GM06990 (cell line): Measurements from ENCODE around the gene L3MBTL3.
"Not testable (repeated sequence)": the region's sequence is repeated elsewhere in the genome, so short reads cannot be mapped to it uniquely, and the experiment has no call there.

Experiments
- DNase-seq: peaks from one replicate; pipeline ENCODE4 v3.0.0-alpha.2; 2011; ENCODE audit not compliant: insufficient read length; ENCODE audit errors: extremely low read depth
- H3K27me3 ChIP-seq: replicated peaks from 2 replicates; pipeline ENCODE4 v1.6.0; 2011; ENCODE audit warnings: low read length; ENCODE audit not compliant: control insufficient read depth, insufficient read depth
- H3K36me3 ChIP-seq: 2 replicates; pipeline ENCODE4 v1.5.1; 2011; ENCODE audit warnings: low read length; ENCODE audit not compliant: control insufficient read depth, insufficient read depth
- H3K4me3 ChIP-seq: replicated peaks from 2 replicates; pipeline ENCODE4 v1.5.1; 2011; ENCODE audit warnings: low read depth, mild to moderate bottlenecking, control low read depth, low read length
- CTCF ChIP-seq: IDR thresholded peaks from 2 replicates; pipeline ENCODE4 v1.5.1; 2011; ENCODE audit warnings: low read length, control low read depth, mild to moderate bottlenecking, inconsistent platforms; ENCODE audit not compliant: insufficient read depth, poor library complexity, severe bottlenecking

The L3MBTL3 gene

DNA sequence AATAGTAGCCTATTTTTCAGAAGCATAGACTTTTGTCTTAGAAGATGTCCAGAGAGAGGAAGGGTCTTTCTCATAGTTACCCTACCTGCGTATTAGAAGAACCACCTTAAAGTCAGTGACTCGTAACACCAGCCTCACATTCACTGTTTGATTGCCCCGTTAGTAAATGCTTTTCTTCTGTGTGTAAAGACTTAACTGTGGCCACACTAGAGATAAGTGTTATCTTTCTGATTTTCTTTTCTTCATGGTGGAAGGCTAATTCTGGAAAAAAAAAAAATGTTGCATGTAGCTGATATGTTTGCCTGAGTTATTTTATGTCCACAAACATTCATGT is 120.5 kb downstream of the L3MBTL3 start:
- Histone ChIP-seq H3K27me3 (no peaks in the 10 kb centered on the region), H3K36me3 (no peaks in the 10 kb centered on the region), H3K4me3 (no peak overlapping the region)
- no peak for TF ChIP-seq CTCF
- no peak for DNase-seq

GRCh38 chr6:130140084-130140483 is 121.7 kb downstream of the L3MBTL3 start:
- H3K27me3 ChIP-seq, result no peaks in the 10 kb centered on the region
- no peak for TF ChIP-seq CTCF
- no peak for DNase-seq
- H3K4me3 ChIP-seq, result no peak overlapping the region
- no peaks in the 10 kb centered on the region for H3K36me3 ChIP-seq

DNA sequence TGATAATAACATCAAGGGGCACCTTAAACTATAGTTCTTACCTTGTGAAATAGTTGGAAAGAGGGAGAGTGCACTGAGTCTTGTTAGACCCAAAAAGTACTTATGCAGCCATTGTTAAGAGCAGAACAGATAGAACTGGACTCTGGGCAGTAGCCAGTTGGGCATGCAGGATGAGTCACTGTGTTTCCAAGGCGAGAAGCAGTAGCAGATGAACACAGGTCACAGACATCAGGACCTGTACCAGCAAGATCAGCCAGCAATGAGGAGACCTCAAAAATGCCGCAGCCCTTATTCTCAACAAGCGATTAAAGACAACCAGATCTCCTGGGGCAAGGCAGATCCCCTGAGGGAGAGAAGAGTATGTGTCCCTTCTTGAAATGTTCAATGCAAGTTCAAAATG is 125.3 kb downstream of the L3MBTL3 start:
- no peak overlapping the region for H3K4me3 ChIP-seq
- no peak for DNase-seq
- TF ChIP-seq CTCF, result no peak
- no peaks in the 10 kb centered on the region for H3K36me3 ChIP-seq
- no peaks in the 10 kb centered on the region for H3K27me3 ChIP-seq

DNA sequence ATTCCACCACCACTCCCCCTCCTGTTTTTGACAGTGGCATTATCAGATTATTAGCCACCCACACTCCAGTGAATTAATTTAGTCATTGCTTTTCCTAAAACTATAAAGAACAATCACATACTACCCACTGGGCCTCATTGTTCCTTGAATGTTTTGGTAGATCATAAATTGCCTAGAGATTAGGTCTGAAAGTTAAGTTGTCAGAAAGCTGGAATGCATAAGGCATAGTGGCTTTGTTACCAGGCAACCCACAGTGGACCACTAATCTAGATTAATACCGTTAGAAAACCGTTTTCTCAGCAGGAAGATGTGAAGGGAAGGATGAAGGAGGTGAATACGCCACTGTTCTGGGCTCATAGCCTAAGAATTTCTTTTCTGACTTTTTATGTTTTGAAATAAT is 128.7 kb downstream of the L3MBTL3 start:
- no peak for DNase-seq
- Histone ChIP-seq H3K4me3 (no peak overlapping the region), H3K27me3 (no peaks in the 10 kb centered on the region), H3K36me3 (no peaks in the 10 kb centered on the region)
- TF ChIP-seq CTCF, result no peak

GRCh38 chr6:130148181-130148580 is 129.8 kb downstream of the L3MBTL3 start:
- Histone ChIP-seq H3K36me3 (no peaks in the 10 kb centered on the region), H3K27me3 (no peaks in the 10 kb centered on the region), H3K4me3 (no peak overlapping the region)
- DNase-seq, result no peak
- TF ChIP-seq CTCF, result peak; percentile 66

DNA sequence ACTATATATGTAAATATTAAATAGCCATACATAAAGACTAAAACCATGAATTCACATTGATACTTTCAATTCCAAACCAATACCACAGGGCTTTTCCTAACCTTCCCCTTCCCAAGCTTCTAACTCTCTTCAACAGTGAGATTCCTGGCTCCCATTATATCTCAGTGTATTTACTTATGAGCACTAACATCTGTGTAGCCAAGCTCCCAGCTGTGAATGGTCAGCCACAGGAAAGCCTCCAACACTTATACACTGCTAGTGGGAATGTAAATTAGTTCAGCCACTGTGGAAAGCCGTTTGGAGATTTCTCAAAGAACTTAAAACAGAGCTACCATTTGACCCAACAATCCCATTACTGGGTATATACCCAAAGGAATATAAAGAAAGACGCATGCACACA is 130.6 kb downstream of the L3MBTL3 start:
- not testable (repeated sequence) for DNase-seq, H3K36me3 ChIP-seq, H3K4me3 ChIP-seq, H3K27me3 ChIP-seq
